SK-N-SH treated with all-trans-retinoic acid at 6 μM for 48 hours (cell line): ENCODE results near the gene EBF4.

ENCODE experiments used
- ARNTL ChIP-seq: fragments of 450-650 bp; formaldehyde crosslinking; IDR thresholded peaks from 2 replicates; pipeline ENCODE4 v1.5.0; 2020; ENCODE audit warnings: low read depth, mild to moderate bottlenecking, moderate library complexity, borderline replicate concordance
- CREB5 ChIP-seq: fragments of 250-450 bp; sonication (Bioruptor Pico); IDR thresholded peaks from 2 replicates; pipeline ENCODE4 v1.5.1; 2020; ENCODE audit warnings: low read depth, mild to moderate bottlenecking, moderate library complexity
- CSDC2 ChIP-seq: fragments of 250-450 bp; sonication (Bioruptor Pico); IDR thresholded peaks from 2 replicates; pipeline ENCODE4 v1.5.0; 2020; ENCODE audit warnings: mild to moderate bottlenecking, moderate library complexity
- GLIS3 ChIP-seq: fragments of 250-450 bp; sonication (Bioruptor Pico); IDR thresholded peaks from 2 replicates; pipeline ENCODE4 v1.5.0; 2020; ENCODE audit warnings: mild to moderate bottlenecking, moderate library complexity
- OSR1 ChIP-seq: fragments of 250-450 bp; sonication (Bioruptor Pico); IDR thresholded peaks from 2 replicates; pipeline ENCODE4 v1.8.0; 2022; ENCODE audit warnings: moderate library complexity, mild to moderate bottlenecking, inconsistent platforms
- POU6F1 ChIP-seq: fragments of 250-450 bp; sonication (Bioruptor Pico); IDR thresholded peaks from 2 replicates; pipeline ENCODE4 v1.8.0; 2021; ENCODE audit warnings: low read depth, mild to moderate bottlenecking, moderate library complexity, borderline replicate concordance
- SNAI2 ChIP-seq: fragments of 250-450 bp; sonication (Bioruptor Pico); IDR thresholded peaks from 2 replicates; pipeline ENCODE4 v1.5.0; 2020; ENCODE audit warnings: mild to moderate bottlenecking, moderate library complexity
- TSHZ2 ChIP-seq: fragments of 250-450 bp; sonication (Bioruptor Pico); IDR thresholded peaks from 2 replicates; pipeline ENCODE4 v1.5.0; 2020; ENCODE audit warnings: mild to moderate bottlenecking, moderate library complexity
- ZC3H10 ChIP-seq: fragments of 250-450 bp; sonication (Bioruptor Pico); IDR thresholded peaks from 2 replicates; pipeline ENCODE4 v1.5.1; 2021; ENCODE audit warnings: mild to moderate bottlenecking, moderate library complexity
- ZNF70 ChIP-seq: fragments of 450-650 bp; formaldehyde crosslinking; IDR thresholded peaks from 2 replicates; pipeline ENCODE4 v1.5.0; 2020; ENCODE audit warnings: mild to moderate bottlenecking, moderate library complexity
- ZNF8 ChIP-seq: fragments of 450-650 bp; formaldehyde crosslinking; IDR thresholded peaks from 2 replicates; pipeline ENCODE4 v1.5.0; 2020; ENCODE audit warnings: mild to moderate bottlenecking, moderate library complexity
- TF ChIP-seq, protein P1 (sequence below): fragments of 250-450 bp; sonication (Bioruptor Pico); IDR thresholded peaks from 2 replicates; pipeline ENCODE4 v1.8.0; 2020; ENCODE audit warnings: mild to moderate bottlenecking, moderate library complexity, borderline replicate concordance

- TF ChIP-seq, protein P1, sequence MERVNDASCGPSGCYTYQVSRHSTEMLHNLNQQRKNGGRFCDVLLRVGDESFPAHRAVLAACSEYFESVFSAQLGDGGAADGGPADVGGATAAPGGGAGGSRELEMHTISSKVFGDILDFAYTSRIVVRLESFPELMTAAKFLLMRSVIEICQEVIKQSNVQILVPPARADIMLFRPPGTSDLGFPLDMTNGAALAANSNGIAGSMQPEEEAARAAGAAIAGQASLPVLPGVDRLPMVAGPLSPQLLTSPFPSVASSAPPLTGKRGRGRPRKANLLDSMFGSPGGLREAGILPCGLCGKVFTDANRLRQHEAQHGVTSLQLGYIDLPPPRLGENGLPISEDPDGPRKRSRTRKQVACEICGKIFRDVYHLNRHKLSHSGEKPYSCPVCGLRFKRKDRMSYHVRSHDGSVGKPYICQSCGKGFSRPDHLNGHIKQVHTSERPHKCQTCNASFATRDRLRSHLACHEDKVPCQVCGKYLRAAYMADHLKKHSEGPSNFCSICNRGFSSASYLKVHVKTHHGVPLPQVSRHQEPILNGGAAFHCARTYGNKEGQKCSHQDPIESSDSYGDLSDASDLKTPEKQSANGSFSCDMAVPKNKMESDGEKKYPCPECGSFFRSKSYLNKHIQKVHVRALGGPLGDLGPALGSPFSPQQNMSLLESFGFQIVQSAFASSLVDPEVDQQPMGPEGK (CRISPR knock-in tag), result no peak
- TF ChIP-seq CSDC2 (CRISPR knock-in tag), result no peak
- no peak for TF ChIP-seq ZNF70
- TF ChIP-seq ARNTL (CRISPR knock-in tag), result no peak
- TF ChIP-seq ZC3H10 (CRISPR knock-in tag), result no peak
- TF ChIP-seq CREB5, result no peak
- no peak for TF ChIP-seq TSHZ2 (CRISPR knock-in tag)
- no peak for TF ChIP-seq POU6F1 (CRISPR knock-in tag)
- no peak for TF ChIP-seq GLIS3
- no peak for TF ChIP-seq ZNF8 (CRISPR knock-in tag)
- no peak for TF ChIP-seq OSR1 (CRISPR knock-in tag)
- no peak for TF ChIP-seq SNAI2 (CRISPR knock-in tag)
These were observed 105.7 kb downstream of the EBF4 start for GRCh38 chr20:2798095-2798805.
